A549 treated with Hydrocortisone at 1 μM for 4 hours (cell line): Measurements from ENCODE around the gene IL27RA. TPM values are rescaled to one million over a fixed set of nuclear protein-coding genes. Genes with fewer than 3 reads are reported as not detected.

Source experiments
- total RNA-seq: library from RNA; stranded (reverse); fragments of 200-300 nt; extraction: Qiagen RNA extraction; gene quantifications from 5 replicates; pipeline ENCODE4 v1.2.3, GENCODE V29; 2022

IL27RA gene
- 8.8 to 10.3 TPM (median 9.4 TPM) in 5 replicates for total RNA-seq

DNA sequence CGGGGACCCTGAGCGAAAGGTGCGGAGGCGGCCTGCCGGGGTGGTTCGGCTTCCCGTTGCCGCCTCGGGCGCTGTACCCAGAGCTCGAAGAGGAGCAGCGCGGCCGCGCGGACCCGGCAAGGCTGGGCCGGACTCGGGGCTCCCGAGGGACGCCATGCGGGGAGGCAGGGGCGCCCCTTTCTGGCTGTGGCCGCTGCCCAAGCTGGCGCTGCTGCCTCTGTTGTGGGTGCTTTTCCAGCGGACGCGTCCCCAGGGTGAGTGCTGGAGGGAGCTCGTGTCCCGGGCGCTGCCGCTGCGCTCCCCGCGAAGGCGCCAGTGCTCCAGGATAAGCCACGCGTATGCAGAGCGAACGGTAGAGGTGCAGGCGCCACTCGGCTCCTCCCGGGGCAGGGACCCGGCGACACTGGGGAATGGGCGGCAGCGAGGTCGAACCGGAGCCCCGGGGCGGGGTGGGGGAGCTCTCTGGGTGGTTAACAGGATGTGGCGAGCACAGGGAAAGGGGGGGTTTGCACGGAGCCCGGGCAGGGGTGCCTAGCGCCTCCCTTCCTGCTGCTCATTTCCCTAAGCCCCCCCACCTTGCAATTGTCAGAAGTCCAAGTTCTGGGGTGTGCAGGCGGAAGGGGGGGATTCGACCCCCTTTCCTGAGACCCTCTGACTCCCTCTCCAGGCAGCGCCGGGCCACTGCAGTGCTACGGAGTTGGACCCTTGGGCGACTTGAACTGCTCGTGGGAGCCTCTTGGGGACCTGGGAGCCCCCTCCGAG lies at the start of gene IL27RA:
TSS of gene IL27RA (plus strand) at position 44 of the 762 bp plus-strand sequence. CDS start at position 155, 111 bp downstream.

DNA sequence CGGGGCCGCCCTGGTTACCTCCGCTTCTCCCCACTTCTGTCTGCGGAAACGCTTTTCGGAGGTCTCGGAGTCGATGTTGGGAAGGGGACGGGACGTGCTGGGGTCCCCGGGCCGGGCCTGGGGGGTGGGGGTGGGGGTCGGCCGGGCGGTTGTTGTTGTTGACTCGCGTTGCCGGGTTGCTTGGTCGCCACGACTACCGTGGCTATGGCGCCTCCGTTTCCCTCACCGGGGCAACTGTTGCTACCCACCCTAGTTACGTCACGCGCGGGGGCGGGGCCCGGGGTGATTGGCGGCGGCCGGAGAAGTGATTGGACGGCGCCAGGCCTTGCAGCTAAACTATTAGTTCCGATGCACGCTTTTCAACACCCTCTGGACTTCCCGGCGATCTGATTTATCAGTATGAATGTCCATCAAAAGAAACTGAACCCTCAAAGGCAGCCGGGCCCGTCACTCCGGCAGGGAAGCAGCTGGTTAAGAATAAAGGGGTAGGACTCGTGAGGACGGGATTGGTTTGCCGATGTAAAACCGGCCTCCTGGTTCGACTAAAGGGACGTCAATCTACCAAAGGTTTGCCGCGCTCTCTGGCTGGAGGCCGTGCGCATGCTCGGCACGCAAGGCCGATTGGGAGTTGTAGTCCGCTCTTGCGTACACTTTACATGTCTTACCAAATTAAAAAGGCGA lies 25.3 kb upstream of the IL27RA start, which contains the start of gene RFX1:
TSS of gene RFX1 (minus strand) at position 236 of the 681 bp plus-strand sequence. CDS start 12,477 bp downstream, outside the sequence.

GRCh38 chr19:14027856-14028450 lies 3.6 kb upstream of the IL27RA start, which contains the start of gene RLN3:
TSS of gene RLN3 (plus strand) at chr19:14028148. CDS start at chr19:14028205, 57 bp downstream.

GRCh38 chr19:14061751-14062557 lies 30.4 kb downstream of the IL27RA start, which contains the start of gene PALM3:
TSS of gene PALM3 (minus strand) at chr19:14062076. CDS start at chr19:14061980, 96 bp downstream.

GRCh38 chr19:14072535-14073260 lies 41.1 kb downstream of the IL27RA start, which contains the start of gene MISP3:
TSS of gene MISP3 (plus strand) at chr19:14072786. CDS start at chr19:14073310, 524 bp downstream.

GRCh38 chr19:14085309-14085995 lies 53.9 kb downstream of the IL27RA start, which contains the start of gene C19orf67:
TSS of gene C19orf67 (minus strand) at chr19:14085783. CDS start at chr19:14085627, 156 bp downstream.

DNA sequence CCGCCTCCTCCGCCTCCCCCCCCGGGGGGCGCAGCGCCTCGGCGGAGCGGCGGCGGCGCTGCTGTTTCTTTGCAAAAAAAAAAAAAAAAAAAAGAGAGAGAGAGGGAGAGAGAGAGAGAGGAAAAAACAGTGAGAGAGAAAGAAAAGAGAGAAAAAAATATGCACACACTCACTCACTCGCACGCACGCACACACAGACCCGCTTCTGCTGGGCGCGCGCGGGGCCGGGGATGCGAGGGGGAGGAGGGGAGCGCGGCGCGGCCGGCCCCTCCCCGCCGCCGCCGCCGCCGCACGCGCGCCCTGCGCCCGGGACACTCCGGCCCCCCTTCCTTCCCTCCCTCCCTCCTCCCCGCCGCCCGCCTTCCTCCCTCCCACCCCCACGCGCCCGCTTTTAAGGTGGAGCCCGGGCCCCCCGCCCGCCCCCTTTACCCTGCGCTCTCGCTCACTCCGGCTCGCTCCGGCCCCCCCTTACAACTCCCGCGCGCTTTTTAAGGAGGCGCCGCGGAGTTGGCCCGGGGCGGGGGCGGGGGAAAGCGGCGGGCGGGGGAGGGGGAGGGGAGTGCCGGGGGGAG lies 59.0 kb downstream of the IL27RA start, which contains the start of gene SAMD1:
TSS of gene SAMD1 (minus strand) at position 243 of the 572 bp plus-strand sequence.

Other genes starting within 250 kb of the IL27RA start
- gene ZSWIM4, start 236.3 kb upstream of the IL27RA start, total RNA-seq: 3.0 to 3.6 TPM (median 3.5 TPM) in 5 replicates
- 1.0 to 4.3 TPM (median 2.9 TPM) in 5 replicates for gene NANOS3, start 154.6 kb upstream of the IL27RA start, total RNA-seq
- 0.26 to 1.0 TPM (median 0.46 TPM) in 5 replicates for gene BRME1, start 125.6 kb upstream of the IL27RA start, total RNA-seq
- gene CC2D1A, start 125.6 kb upstream of the IL27RA start, total RNA-seq: 8.8 to 9.8 TPM (median 9.3 TPM) in 5 replicates
- gene PODNL1, start 93.3 kb upstream of the IL27RA start, total RNA-seq: 0.86 to 1.7 TPM (median 1.1 TPM) in 5 replicates
- gene DCAF15, start 79.3 kb upstream of the IL27RA start, total RNA-seq: 15.9 to 19.9 TPM (median 19.6 TPM) in 5 replicates
- 4.0 to 6.5 TPM (median 4.6 TPM) in 5 replicates for gene RFX1, start 25.4 kb upstream of the IL27RA start, total RNA-seq
- gene RLN3, start 3.6 kb upstream of the IL27RA start, total RNA-seq: not detected in 5 replicates
- gene PALM3, start 30.3 kb downstream of the IL27RA start, total RNA-seq: 1.6 to 2.3 TPM (median 2.0 TPM) in 5 replicates
- gene MISP3, start 41.0 kb downstream of the IL27RA start, total RNA-seq: 1.7 to 4.3 TPM (median 3.8 TPM) in 5 replicates
- not detected in 5 replicates for gene C19orf67, start 54.0 kb downstream of the IL27RA start, total RNA-seq
- 33.4 to 41.5 TPM (median 35.0 TPM) in 5 replicates for gene SAMD1, start 59.0 kb downstream of the IL27RA start, total RNA-seq
- 28.1 to 44.1 TPM (median 31.8 TPM) in 5 replicates for gene PRKACA, start 86.0 kb downstream of the IL27RA start, total RNA-seq
- 28.0 to 30.6 TPM (median 30.2 TPM) in 5 replicates for gene ASF1B, start 104.8 kb downstream of the IL27RA start, total RNA-seq
- gene ADGRL1, start 174.4 kb downstream of the IL27RA start, total RNA-seq: 6.2 to 8.1 TPM (median 7.2 TPM) in 5 replicates